ENCODE measurements around the gene R3HDM2. TPM values are rescaled to one million over a fixed set of nuclear protein-coding genes. Genes with fewer than 3 reads are reported as not detected.
A peak's percentile ranks its signal among the peaks of the same experiment; 100 is the strongest.
"Not testable (repeated sequence)": the region's sequence is repeated elsewhere in the genome, so short reads cannot be mapped to it uniquely, and the experiment has no call there.

R3HDM2 gene
- total RNA-seq, 1 experiment from 2014 or later, result 14.2 TPM

GRCh38 chr12:57358646-57359045 lies 72.2 kb downstream of the R3HDM2 start:
- DNase-seq (ENCODE audit: low read depth in 1 of 2, low spot score in 2 of 2), result no peak
- Histone ChIP-seq H3K9me3 (replicated peaks) (no peaks in the 10 kb centered on the region), H3K4me3 (no peak overlapping the region), H3K36me3 (no peaks in the 10 kb centered on the region), H3K27ac (no peak overlapping the region), H3K4me1 (replicated peaks) (no peaks in the 10 kb centered on the region), H3K27me3 (replicated peaks) (no peaks in the 10 kb centered on the region)

DNA sequence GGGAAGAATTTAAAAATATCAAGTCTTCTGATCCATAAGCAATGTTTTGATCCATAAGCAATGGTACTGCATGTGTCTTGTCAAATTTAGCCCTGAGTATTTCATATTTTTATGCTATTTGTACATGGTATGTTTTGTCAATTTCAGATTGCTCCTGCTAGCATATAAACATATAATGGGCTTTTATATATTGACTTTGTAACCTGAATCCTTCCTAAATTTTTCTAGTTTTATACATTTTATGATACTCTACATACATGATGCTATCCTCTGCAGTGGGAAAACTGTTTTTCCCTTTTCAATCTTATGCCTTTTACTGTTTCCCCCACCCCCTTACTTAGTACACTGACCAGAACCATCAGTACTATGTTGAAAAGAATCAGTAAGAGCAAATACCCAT lies 75.1 kb downstream of the R3HDM2 start:
- Histone ChIP-seq H3K27ac (no peak overlapping the region), H3K36me3 (no peaks in the 10 kb centered on the region), H3K4me1 (replicated peaks) (no peaks in the 10 kb centered on the region), H3K4me3 (no peak overlapping the region), H3K27me3 (replicated peaks) (no peaks in the 10 kb centered on the region), H3K9me3 (replicated peaks) (no peaks in the 10 kb centered on the region)
- DNase-seq (ENCODE audit: low read depth in 1 of 2, low spot score in 2 of 2), result no peak

GRCh38 chr12:57352166-57352565 lies 78.7 kb downstream of the R3HDM2 start:
- Histone ChIP-seq H3K27me3 (replicated peaks) (no peaks in the 10 kb centered on the region), H3K4me3 (no peak overlapping the region), H3K9me3 (replicated peaks) (no peaks in the 10 kb centered on the region), H3K36me3 (no peaks in the 10 kb centered on the region), H3K4me1 (replicated peaks) (no peaks in the 10 kb centered on the region), H3K27ac (no peak overlapping the region)
- DNase-seq (ENCODE audit: low read depth in 1 of 2, low spot score in 2 of 2), result no peak

DNA sequence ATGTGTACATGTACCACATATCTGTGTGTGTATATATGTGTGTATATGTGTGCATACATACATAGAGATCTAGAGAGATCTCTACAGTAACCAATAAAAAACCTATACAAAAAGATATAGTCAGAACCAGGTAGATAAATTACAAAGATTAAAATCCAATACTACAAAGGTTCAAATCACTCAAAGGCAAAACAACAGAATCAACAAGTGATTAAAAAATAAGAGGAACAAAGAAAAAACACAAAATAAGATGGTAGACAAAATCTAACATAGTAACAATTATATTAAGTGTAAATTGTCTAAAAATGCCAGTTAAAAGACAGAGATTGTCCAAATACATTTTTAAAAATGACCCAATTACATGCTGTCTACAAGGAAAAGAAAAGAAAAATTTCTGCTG lies 83.6 kb downstream of the R3HDM2 start:
- Histone ChIP-seq H3K27ac (no peak overlapping the region), H3K4me1 (replicated peaks) (no peaks in the 10 kb centered on the region), H3K27me3 (replicated peaks) (no peaks in the 10 kb centered on the region), H3K4me3 (no peak overlapping the region), H3K9me3 (replicated peaks) (no peaks in the 10 kb centered on the region), H3K36me3 (no peaks in the 10 kb centered on the region)
- DNase-seq (ENCODE audit: low read depth in 1 of 2, low spot score in 2 of 2), result no peak

DNA sequence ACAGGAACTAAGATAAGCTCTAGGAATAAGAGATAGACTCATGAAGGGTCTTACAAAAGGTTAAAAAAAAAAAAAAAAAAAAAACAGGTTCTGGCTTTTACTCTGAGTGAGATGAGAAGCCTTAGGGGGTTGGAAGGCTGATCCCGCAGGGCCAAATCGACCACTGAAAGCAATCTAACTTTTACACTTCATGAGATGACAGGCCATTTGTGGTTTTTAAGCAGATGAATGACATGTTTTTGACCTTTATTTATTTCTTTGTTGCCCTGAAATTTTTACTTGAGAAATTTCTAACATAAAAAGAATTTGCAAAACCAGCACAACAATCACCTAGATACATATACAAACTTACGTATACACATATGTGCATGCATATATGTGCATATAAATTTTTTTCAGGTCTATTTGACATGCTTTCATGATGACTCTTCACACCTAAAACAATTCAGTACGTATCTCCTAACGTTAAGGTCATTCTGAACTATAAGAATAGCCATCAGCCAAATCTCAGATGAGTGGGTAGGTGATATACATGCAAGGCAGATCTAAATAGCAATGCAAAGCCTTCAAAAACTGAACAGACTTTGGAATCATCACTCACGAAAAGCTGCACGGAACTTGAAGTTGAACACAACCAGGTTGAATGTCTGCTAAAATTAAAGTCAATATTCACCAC lies 87.0 kb downstream of the R3HDM2 start:
- H3K4me3 ChIP-seq, result no peak overlapping the region
- no peaks in the 10 kb centered on the region; the same call in 1 of the 2 replicates for H3K27me3 ChIP-seq (replicated peaks)
- no peak for DNase-seq (ENCODE audit: low read depth in 1 of 2, low spot score in 2 of 2)
- H3K9me3 ChIP-seq (replicated peaks), result no peaks in the 10 kb centered on the region
- no peaks in the 10 kb centered on the region for H3K4me1 ChIP-seq (replicated peaks)
- H3K27ac ChIP-seq, result no peak overlapping the region
- H3K36me3 ChIP-seq, result no peaks in the 10 kb centered on the region

- DNase-seq (ENCODE audit: low read depth in 1 of 2, low spot score in 2 of 2), result no peak
- no peaks in the 10 kb centered on the region for H3K4me1 ChIP-seq (replicated peaks)
- H3K9me3 ChIP-seq (replicated peaks), result no peaks in the 10 kb centered on the region
- H3K4me3 ChIP-seq, result no peak overlapping the region
- no peaks in the 10 kb centered on the region for H3K36me3 ChIP-seq
- H3K27me3 ChIP-seq (replicated peaks), result no peaks in the 10 kb centered on the region; the same call in 1 of the 2 replicates
- no peak overlapping the region for H3K27ac ChIP-seq
Measured at GRCh38 chr12:57342207-57342691, 88.6 kb downstream of the R3HDM2 start.

GRCh38 chr12:57341275-57341990 lies 89.4 kb downstream of the R3HDM2 start:
- Histone ChIP-seq H3K36me3 (no peaks in the 10 kb centered on the region), H3K27me3 (replicated peaks) (no peaks in the 10 kb centered on the region; the same call in 1 of the 2 replicates), H3K4me1 (replicated peaks) (no peaks in the 10 kb centered on the region), H3K4me3 (no peak overlapping the region), H3K9me3 (replicated peaks) (no peaks in the 10 kb centered on the region), H3K27ac (no peak overlapping the region)
- DNase-seq (ENCODE audit: low read depth in 1 of 2, low spot score in 2 of 2), result no peak

GRCh38 chr12:57340104-57340503 lies 90.7 kb downstream of the R3HDM2 start:
- Histone ChIP-seq H3K4me3 (no peak overlapping the region), H3K36me3 (peaks cover 4% of the 10 kb centered on the region; the same call in 1 of the 2 replicates), H3K27ac (no peak overlapping the region), H3K4me1 (replicated peaks) (no peaks in the 10 kb centered on the region), H3K9me3 (replicated peaks) (no peaks in the 10 kb centered on the region), H3K27me3 (replicated peaks) (no peaks in the 10 kb centered on the region; the same call in 1 of the 2 replicates)
- peak in 1 of 2 experiments; percentile 2 for DNase-seq (ENCODE audit: low read depth in 1 of 2, low spot score in 2 of 2)

DNA sequence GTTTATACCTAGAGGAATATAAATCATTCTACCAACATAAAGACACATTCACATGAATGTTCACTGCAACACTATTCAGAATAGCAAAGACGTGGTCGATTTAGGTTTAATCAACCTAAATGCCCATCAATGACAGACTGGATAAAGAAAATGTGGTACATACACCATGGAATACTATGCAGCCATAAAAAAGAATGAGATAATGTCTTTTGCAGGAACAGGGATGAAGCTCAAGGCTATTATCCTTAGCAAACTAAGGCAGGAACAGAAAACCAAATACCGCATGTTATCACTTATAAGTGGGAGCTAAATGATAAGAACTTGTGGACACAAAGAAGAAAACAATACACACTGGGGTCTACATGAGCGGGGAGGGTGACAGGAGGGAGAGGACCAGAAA lies 94.5 kb downstream of the R3HDM2 start:
- not testable (repeated sequence) for H3K9me3 ChIP-seq (replicated peaks); H3K4me1 ChIP-seq (replicated peaks); H3K4me3 ChIP-seq; H3K27me3 ChIP-seq (replicated peaks); H3K27ac ChIP-seq; DNase-seq (ENCODE audit: low read depth in 1 of 2, low spot score in 2 of 2); H3K36me3 ChIP-seq

GRCh38 chr12:57334219-57334618 lies 96.6 kb downstream of the R3HDM2 start:
- H3K4me3 ChIP-seq, result no peak overlapping the region
- H3K36me3 ChIP-seq, result peaks cover 4% of the 10 kb centered on the region; the same call in 1 of the 2 replicates
- no peaks in the 10 kb centered on the region for H3K27me3 ChIP-seq (replicated peaks)
- no peaks in the 10 kb centered on the region for H3K9me3 ChIP-seq (replicated peaks)
- H3K4me1 ChIP-seq (replicated peaks), result no peaks in the 10 kb centered on the region
- H3K27ac ChIP-seq, result no peak overlapping the region
- no peak for DNase-seq (ENCODE audit: low read depth in 1 of 2, low spot score in 2 of 2)

DNA sequence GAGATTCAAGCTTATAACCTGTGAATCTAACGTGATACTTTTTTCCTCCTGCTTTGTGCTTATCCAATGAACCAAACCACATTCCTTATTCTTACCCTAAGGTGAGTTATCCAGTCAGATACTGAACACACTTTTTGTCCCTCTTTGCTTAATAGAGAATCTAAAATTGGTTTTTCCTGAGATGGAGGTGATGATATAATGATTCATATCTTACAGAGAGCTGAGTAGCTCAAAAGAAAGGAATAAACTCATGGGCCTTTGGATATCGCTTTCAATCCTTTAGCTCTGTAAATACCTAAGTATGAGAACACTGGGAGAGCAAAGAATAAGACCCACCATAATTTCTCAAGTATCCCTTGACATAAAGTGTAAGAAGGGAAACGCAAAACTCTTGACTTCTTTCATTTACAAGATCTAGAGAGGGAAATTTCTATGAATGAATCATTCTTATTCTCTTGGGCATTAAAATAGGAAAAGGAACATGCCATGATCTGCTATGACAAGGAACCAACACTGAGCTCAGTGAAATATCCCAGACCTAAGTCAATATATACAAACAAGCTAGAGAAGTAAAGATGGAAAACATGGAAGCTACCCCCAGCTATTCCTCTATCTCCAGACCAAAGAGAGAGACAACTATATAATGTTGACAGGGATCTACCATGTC lies 98.1 kb downstream of the R3HDM2 start:
- DNase-seq (ENCODE audit: low read depth in 1 of 2, low spot score in 2 of 2), result no peak
- no peaks in the 10 kb centered on the region for H3K4me1 ChIP-seq (replicated peaks)
- H3K4me3 ChIP-seq, result no peak overlapping the region
- H3K27me3 ChIP-seq (replicated peaks), result no peaks in the 10 kb centered on the region
- no peaks in the 10 kb centered on the region for H3K9me3 ChIP-seq (replicated peaks)
- peaks cover 4% of the 10 kb centered on the region; the same call in 1 of the 2 replicates for H3K36me3 ChIP-seq
- no peak overlapping the region for H3K27ac ChIP-seq

DNA sequence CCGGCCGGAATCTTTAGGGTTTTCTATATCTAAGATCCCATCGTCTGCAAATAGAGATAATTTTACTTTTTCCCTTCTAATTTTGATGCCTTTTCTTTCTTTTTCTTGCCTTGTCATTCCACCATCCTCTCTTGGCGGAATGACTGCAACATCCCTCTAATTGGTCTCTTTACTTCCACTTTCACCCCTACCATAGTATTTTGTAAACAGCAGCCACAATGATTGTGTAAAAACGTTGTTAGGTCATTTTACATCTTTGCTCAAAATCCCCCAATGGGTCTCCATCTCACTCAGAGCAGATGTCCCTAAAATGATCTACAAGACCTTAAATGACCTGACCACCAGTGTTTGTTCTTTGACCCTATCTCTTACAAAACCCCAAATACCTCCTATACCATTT lies 99.9 kb downstream of the R3HDM2 start:
- DNase-seq (ENCODE audit: low read depth in 1 of 2, low spot score in 2 of 2), result no peak
- H3K9me3 ChIP-seq (replicated peaks), result 0 out of 2 replicates have a peak, but pooled peaks cover 4% of the 10 kb centered on the region
- no peaks in the 10 kb centered on the region for H3K4me1 ChIP-seq (replicated peaks)
- H3K36me3 ChIP-seq, result peaks cover under 1% of the 10 kb centered on the region
- no peak overlapping the region for H3K4me3 ChIP-seq
- H3K27me3 ChIP-seq (replicated peaks), result no peaks in the 10 kb centered on the region
- no peak overlapping the region for H3K27ac ChIP-seq

DNA sequence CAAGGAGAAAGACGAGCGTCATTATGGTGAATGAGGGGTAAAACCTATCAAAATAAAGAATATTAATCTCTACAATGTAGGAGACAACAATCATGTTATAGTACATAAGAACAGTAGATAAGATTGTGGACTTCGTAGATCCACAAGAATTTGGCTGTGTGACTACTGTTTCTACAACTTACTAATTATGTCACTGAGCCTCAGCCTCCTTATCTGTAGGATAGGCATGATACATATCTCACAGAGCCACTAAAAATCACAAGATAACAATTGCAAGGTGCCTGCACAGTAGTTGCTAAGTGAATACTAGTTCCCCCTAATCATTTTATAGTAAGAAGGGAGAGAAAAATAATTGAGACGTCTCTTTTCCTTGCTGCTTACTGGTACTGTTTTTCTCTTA lies 101.6 kb downstream of the R3HDM2 start:
- Histone ChIP-seq H3K4me1 (replicated peaks) (no peaks in the 10 kb centered on the region), H3K27me3 (replicated peaks) (no peaks in the 10 kb centered on the region), H3K4me3 (no peak overlapping the region), H3K27ac (no peak overlapping the region), H3K36me3 (no peaks in the 10 kb centered on the region; the same call in 1 of the 2 replicates), H3K9me3 (replicated peaks) (0 out of 2 replicates have a peak, but pooled peaks cover 4% of the 10 kb centered on the region)
- DNase-seq (ENCODE audit: low read depth in 1 of 2, low spot score in 2 of 2), result no peak

GRCh38 chr12:57325395-57325794 lies 105.4 kb downstream of the R3HDM2 start:
- H3K36me3 ChIP-seq, result no peaks in the 10 kb centered on the region; the same call in 1 of the 2 replicates
- H3K27me3 ChIP-seq (replicated peaks), result no peaks in the 10 kb centered on the region
- no peak overlapping the region for H3K4me3 ChIP-seq
- no peak for DNase-seq (ENCODE audit: low read depth in 1 of 2, low spot score in 2 of 2)
- no peak overlapping the region for H3K27ac ChIP-seq
- H3K9me3 ChIP-seq (replicated peaks), result 0 out of 2 replicates have a peak, but pooled peaks cover 4% of the 10 kb centered on the region
- no peaks in the 10 kb centered on the region for H3K4me1 ChIP-seq (replicated peaks)

All from SJSA1 (cell line).